DND-41 (cell line): ENCODE measurements around the gene PIAS3.
"Not testable (repeated sequence)": the region's sequence is repeated elsewhere in the genome, so short reads cannot be mapped to it uniquely, and the experiment has no call there.

Source experiments
- ATAC-seq: fragments of 200-7000 bp; cut with Tn5 transposase; 3 replicates; pipeline ENCODE4 v1.9.1; 2021; ENCODE audit warnings: low read depth; ENCODE audit not compliant: insufficient read depth
- DNase-seq: peaks from one replicate; pipeline ENCODE4 v3.0.0-alpha.2; 2020
- H2AFZ ChIP-seq: 2 replicates; pipeline ENCODE4 v1.6.0; 2012; ENCODE audit warnings: low read depth, low read length
- H3K27ac ChIP-seq: 2 replicates; pipeline ENCODE4 v1.5.1; 2012; ENCODE audit warnings: low read length, inconsistent platforms
- H3K27me3 ChIP-seq: fragments of 200-600 bp; sonication (generic); 2 replicates; pipeline ENCODE4 v1.6.0; 2012; ENCODE audit warnings: low read length, mild to moderate bottlenecking, inconsistent platforms; ENCODE audit not compliant: insufficient read depth, poor library complexity
- H3K36me3 ChIP-seq: 2 replicates; pipeline ENCODE4 v1.5.1; 2012; ENCODE audit warnings: low read length, inconsistent platforms; ENCODE audit not compliant: insufficient read depth
- H3K4me1 ChIP-seq: 2 replicates; pipeline ENCODE4 v1.5.1; 2012; ENCODE audit warnings: mild to moderate bottlenecking, low read length; ENCODE audit not compliant: insufficient read depth
- H3K4me2 ChIP-seq: 2 replicates; pipeline ENCODE4 v1.6.0; 2012; ENCODE audit warnings: mild to moderate bottlenecking, moderate library complexity, low read length, inconsistent platforms; ENCODE audit not compliant: insufficient read depth
- H3K4me3 ChIP-seq, 2 experiments: fragments of 200-600 bp in 1 of 2; shearing (Covaris generic) in 1 of 2; 2 replicates each; pipeline ENCODE4 v1.5.1; 2012 to 2016; ENCODE audit warnings: inconsistent platforms in 2 of 2, low read length in 2 of 2, mild to moderate bottlenecking in 2 of 2, low read depth in 1 of 2, moderate library complexity in 1 of 2
- H3K79me2 ChIP-seq: 2 replicates; pipeline ENCODE4 v1.6.0; 2012; ENCODE audit warnings: low read length, inconsistent platforms; ENCODE audit not compliant: insufficient read depth
- H3K9ac ChIP-seq: 2 replicates; pipeline ENCODE4 v1.6.0; 2012; ENCODE audit warnings: low read depth, mild to moderate bottlenecking, inconsistent platforms, low read length, moderate library complexity
- H3K9me3 ChIP-seq: 2 replicates; pipeline ENCODE4 v1.5.1; 2012; ENCODE audit warnings: low read length, moderate library complexity, mild to moderate bottlenecking, inconsistent platforms; ENCODE audit not compliant: insufficient read depth, severe bottlenecking
- H4K20me1 ChIP-seq: 2 replicates; pipeline ENCODE4 v1.6.0; 2012; ENCODE audit warnings: low read length; ENCODE audit not compliant: insufficient read depth
- EZH2 ChIP-seq: IDR thresholded peaks from 3 replicates; pipeline ENCODE4 v1.6.1; 2012; ENCODE audit warnings: borderline replicate concordance, low read depth, mild to moderate bottlenecking, moderate library complexity, low read length, inconsistent platforms; ENCODE audit not compliant: severe bottlenecking
- TF ChIP-seq, protein P1 (sequence below): IDR thresholded peaks from 2 replicates; pipeline ENCODE4 v1.5.1; 2012; ENCODE audit warnings: borderline replicate concordance, low read length, moderate library complexity, mild to moderate bottlenecking; ENCODE audit not compliant: poor library complexity, severe bottlenecking; ENCODE audit errors: extremely low read depth

The PIAS3 gene

DNA sequence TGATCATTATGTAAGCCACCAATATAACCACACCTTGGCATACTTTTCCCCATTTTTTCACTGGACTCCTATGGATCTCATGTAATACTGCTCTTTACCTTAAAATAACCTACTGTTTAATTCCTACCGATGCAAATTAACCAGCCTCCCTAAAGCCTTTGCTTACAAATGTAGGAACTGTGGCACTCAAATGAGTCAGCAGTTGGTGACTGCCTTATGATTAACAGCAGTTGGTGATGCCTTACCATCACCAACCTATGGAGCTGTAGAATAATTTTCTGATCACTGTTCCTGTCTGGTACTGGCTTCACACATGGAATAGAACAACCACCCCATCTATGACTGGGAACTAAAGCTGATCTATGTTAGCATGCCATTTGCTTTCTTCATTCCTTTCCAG is 21.2 kb downstream of the PIAS3 start:
- Histone ChIP-seq H3K36me3 (peaks cover 97% of the 10 kb centered on the region), H3K4me2 (no peak overlapping the region), H4K20me1 (no peaks in the 10 kb centered on the region), H3K79me2 (no peaks in the 10 kb centered on the region), H3K27ac (no peak overlapping the region), H3K4me1 (no peaks in the 10 kb centered on the region), H3K9ac (no peak overlapping the region), H2AFZ (no peak overlapping the region), H3K9me3 (no peaks in the 10 kb centered on the region), H3K4me3 (no peak overlapping the region), H3K27me3 (no peaks in the 10 kb centered on the region)
- ATAC-seq (no peak), DNase-seq (no peak)
- TF ChIP-seq, protein P1, sequence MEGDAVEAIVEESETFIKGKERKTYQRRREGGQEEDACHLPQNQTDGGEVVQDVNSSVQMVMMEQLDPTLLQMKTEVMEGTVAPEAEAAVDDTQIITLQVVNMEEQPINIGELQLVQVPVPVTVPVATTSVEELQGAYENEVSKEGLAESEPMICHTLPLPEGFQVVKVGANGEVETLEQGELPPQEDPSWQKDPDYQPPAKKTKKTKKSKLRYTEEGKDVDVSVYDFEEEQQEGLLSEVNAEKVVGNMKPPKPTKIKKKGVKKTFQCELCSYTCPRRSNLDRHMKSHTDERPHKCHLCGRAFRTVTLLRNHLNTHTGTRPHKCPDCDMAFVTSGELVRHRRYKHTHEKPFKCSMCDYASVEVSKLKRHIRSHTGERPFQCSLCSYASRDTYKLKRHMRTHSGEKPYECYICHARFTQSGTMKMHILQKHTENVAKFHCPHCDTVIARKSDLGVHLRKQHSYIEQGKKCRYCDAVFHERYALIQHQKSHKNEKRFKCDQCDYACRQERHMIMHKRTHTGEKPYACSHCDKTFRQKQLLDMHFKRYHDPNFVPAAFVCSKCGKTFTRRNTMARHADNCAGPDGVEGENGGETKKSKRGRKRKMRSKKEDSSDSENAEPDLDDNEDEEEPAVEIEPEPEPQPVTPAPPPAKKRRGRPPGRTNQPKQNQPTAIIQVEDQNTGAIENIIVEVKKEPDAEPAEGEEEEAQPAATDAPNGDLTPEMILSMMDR: no peak
- TF ChIP-seq EZH2: no peak

DNA sequence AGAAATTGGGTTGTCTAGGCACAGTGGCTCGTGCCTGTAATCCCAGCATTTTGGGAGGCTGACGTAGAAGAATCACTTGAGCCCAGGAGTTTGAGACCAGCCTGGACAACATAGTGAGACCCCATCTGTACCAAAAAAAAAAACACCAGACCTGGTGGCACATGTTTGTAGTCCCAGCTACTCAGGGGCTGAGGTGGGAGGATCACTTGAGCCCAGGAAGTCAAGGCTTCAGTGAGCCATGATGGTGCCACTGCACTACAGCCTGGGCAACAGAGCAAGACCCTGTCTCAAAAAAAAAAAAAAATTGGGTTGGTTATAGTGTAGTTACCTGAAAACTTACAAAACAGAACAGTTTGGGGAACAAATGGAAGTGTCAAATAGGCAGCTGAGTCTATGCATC is 28.1 kb downstream of the PIAS3 start:
- not testable (repeated sequence) for ATAC-seq, H3K9me3 ChIP-seq, H3K9ac ChIP-seq, H3K27ac ChIP-seq, H3K4me2 ChIP-seq, DNase-seq, H4K20me1 ChIP-seq, H3K27me3 ChIP-seq, H3K4me3 ChIP-seq, H2AFZ ChIP-seq
- Histone ChIP-seq H3K79me2 (peaks cover 10% of the 10 kb centered on the region), H3K4me1 (peaks cover 13% of the 10 kb centered on the region; the same call in 1 of the 2 replicates), H3K36me3 (peaks cover 96% of the 10 kb centered on the region)

DNA sequence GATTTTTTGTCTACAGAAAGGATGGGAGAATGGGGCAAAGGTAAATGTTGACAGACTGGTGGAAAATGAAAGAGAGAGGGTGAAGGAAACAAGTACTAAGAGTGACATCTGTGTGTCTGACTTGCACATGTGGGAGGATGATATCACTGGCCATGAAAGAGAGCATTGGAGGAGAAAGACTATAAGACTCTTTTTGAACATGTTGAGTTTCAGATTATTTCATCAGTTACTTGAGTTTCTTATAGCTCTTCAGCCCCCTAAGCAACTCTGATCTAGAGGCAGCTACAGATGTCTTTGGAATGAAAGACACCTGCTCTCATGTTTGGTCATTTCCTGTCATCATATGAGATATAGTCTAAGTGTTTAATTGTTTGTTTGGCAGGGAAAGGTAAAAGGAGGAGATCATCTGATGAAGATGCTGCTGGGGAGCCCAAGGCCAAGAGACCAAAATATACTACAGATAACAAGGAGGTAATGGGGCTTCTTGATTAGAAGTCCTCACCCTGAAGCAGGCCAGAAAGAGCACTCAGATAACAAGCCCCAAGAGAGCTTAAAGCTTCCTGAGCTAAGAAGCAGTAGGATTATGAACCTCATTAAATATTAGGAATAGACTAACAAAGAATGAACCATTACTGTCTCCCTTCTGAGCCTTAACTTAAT is 30.4 kb downstream of the PIAS3 start:
- no peaks in the 10 kb centered on the region for H4K20me1 ChIP-seq
- H3K4me2 ChIP-seq: no peak overlapping the region
- H3K9me3 ChIP-seq: no peaks in the 10 kb centered on the region
- no peak overlapping the region for H2AFZ ChIP-seq
- H3K79me2 ChIP-seq: peaks cover 33% of the 10 kb centered on the region
- H3K4me1 ChIP-seq: peaks cover 22% of the 10 kb centered on the region
- H3K36me3 ChIP-seq: peaks cover 77% of the 10 kb centered on the region
- TF ChIP-seq, protein P1: no peak
- TF ChIP-seq EZH2: no peak
- no peak for ATAC-seq
- H3K27ac ChIP-seq: no peak overlapping the region
- DNase-seq: no peak
- no peak overlapping the region for H3K9ac ChIP-seq
- no peaks in the 10 kb centered on the region for H3K27me3 ChIP-seq
- H3K4me3 ChIP-seq: no peak overlapping the region

DNA sequence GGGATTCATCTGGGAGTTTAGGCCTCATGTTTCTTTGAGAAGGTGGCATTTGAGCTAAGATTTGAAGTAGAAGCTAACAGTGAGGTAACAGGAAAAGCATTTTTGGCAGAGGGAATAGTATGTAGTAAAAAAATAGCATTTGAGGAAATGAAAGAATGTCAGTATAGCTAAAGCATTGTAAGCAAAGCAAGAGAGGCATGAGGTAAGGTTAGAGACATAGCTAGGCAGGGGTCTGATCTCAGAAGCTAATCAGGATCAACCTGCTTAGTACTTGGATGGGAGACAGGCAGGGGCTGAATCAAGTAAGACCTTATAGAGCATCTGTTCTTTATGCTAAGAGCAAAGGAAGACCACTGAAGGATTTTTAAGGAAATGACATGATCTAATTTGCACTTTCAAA is 30.9 kb downstream of the PIAS3 start:
- Histone ChIP-seq H3K9ac (no peak overlapping the region), H2AFZ (no peak overlapping the region), H3K9me3 (no peaks in the 10 kb centered on the region), H3K79me2 (peaks cover 35% of the 10 kb centered on the region), H4K20me1 (no peaks in the 10 kb centered on the region), H3K4me1 (peaks cover 22% of the 10 kb centered on the region), H3K4me3 (no peak overlapping the region), H3K27me3 (no peaks in the 10 kb centered on the region), H3K27ac (no peak overlapping the region), H3K36me3 (peaks cover 71% of the 10 kb centered on the region), H3K4me2 (no peak overlapping the region)
- ATAC-seq (no peak), DNase-seq (no peak)
- TF ChIP-seq, protein P1: no peak
- no peak for TF ChIP-seq EZH2
